GM21576 (cell line): ENCODE results near the gene ALDH3B2.
"Not testable (repeated sequence)": the region's sequence is repeated elsewhere in the genome, so short reads cannot be mapped to it uniquely, and the experiment has no call there.

Experiments
- ATAC-seq: cut with Tn5 transposase; IDR thresholded peaks from one replicate; pipeline ENCODE4 v1.9.1; 2021; ENCODE audit warnings: mild to moderate bottlenecking, moderate library complexity; ENCODE audit not compliant: unreplicated experiment

ALDH3B2 gene

GRCh38 chr11:67631411-67631810 lies 43.0 kb downstream of the ALDH3B2 start:
- ATAC-seq, result no peak

GRCh38 chr11:67630943-67631331 lies 43.5 kb downstream of the ALDH3B2 start:
- ATAC-seq, result no peak

- ATAC-seq, result peak; percentile 65
Observed at GRCh38 chr11:67630228-67630942, 44.0 kb downstream of the ALDH3B2 start.

GRCh38 chr11:67629386-67630227 lies 44.8 kb downstream of the ALDH3B2 start, which contains the start of gene NUDT8:
TSS of gene NUDT8 (minus strand) at chr11:67629937. CDS start at chr11:67629911, 26 bp downstream.
- peak; percentile 44 for ATAC-seq

- ATAC-seq, result no peak
Observed at GRCh38 chr11:67628710-67629385, 45.6 kb downstream of the ALDH3B2 start.

- no peak for ATAC-seq
Observed at GRCh38 chr11:67627812-67628624, 46.4 kb downstream of the ALDH3B2 start.

- ATAC-seq, result no peak
Observed at GRCh38 chr11:67627441-67627811, 47.0 kb downstream of the ALDH3B2 start.

GRCh38 chr11:67626970-67627369 lies 47.5 kb downstream of the ALDH3B2 start:
- no peak for ATAC-seq

- ATAC-seq, result not testable (repeated sequence)
Observed at GRCh38 chr11:67626131-67626833, 48.1 kb downstream of the ALDH3B2 start.

GRCh38 chr11:67623795-67624194 lies 50.6 kb downstream of the ALDH3B2 start:
- not testable (repeated sequence) for ATAC-seq

GRCh38 chr11:67622905-67623304 lies 51.5 kb downstream of the ALDH3B2 start:
- not testable (repeated sequence) for ATAC-seq

- not testable (repeated sequence) for ATAC-seq
Observed at GRCh38 chr11:67621928-67622327, 52.5 kb downstream of the ALDH3B2 start.

- ATAC-seq, result not testable (repeated sequence)
Observed at GRCh38 chr11:67620621-67621020, 53.8 kb downstream of the ALDH3B2 start.

- ATAC-seq, result not testable (repeated sequence)
Observed at GRCh38 chr11:67619683-67620618, 54.5 kb downstream of the ALDH3B2 start.

- ATAC-seq, result not testable (repeated sequence)
Observed at GRCh38 chr11:67618901-67619659, 55.3 kb downstream of the ALDH3B2 start.

GRCh38 chr11:67617243-67617953 lies 57.0 kb downstream of the ALDH3B2 start:
- ATAC-seq, result no peak

- ATAC-seq, result no peak
Observed at GRCh38 chr11:67616431-67617242, 57.8 kb downstream of the ALDH3B2 start.
